ENCODE results near the gene CFAP210.
"Not testable (repeated sequence)": the region's sequence is repeated elsewhere in the genome, so short reads cannot be mapped to it uniquely, and the experiment has no call there.

Gene CFAP210

GRCh38 chr2:169670937-169671336 lies 23.3 kb downstream of the CFAP210 start:
- DNase-seq: no peak

GRCh38 chr2:169670215-169670651 lies 24.0 kb downstream of the CFAP210 start:
- DNase-seq: no peak

DNA sequence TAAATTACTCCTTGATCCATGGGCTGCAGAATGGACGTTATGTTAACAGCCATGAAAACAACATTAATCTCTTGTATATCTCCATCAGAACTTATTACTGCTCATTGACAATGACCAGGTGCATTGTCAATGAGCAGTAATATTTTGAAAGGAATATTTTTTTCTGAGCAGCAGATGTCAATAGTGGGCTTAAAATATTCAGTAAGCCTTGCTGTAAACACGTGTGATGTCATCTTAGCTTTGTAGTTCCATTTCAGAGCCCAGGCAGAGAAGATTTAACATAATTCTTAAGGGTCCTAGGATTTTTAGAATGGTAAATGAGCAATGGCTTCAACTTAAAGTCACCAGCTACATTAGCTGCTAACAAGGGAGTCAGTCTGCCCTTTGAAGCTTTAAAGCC lies 26.6 kb downstream of the CFAP210 start:
- no peak for DNase-seq

DNA sequence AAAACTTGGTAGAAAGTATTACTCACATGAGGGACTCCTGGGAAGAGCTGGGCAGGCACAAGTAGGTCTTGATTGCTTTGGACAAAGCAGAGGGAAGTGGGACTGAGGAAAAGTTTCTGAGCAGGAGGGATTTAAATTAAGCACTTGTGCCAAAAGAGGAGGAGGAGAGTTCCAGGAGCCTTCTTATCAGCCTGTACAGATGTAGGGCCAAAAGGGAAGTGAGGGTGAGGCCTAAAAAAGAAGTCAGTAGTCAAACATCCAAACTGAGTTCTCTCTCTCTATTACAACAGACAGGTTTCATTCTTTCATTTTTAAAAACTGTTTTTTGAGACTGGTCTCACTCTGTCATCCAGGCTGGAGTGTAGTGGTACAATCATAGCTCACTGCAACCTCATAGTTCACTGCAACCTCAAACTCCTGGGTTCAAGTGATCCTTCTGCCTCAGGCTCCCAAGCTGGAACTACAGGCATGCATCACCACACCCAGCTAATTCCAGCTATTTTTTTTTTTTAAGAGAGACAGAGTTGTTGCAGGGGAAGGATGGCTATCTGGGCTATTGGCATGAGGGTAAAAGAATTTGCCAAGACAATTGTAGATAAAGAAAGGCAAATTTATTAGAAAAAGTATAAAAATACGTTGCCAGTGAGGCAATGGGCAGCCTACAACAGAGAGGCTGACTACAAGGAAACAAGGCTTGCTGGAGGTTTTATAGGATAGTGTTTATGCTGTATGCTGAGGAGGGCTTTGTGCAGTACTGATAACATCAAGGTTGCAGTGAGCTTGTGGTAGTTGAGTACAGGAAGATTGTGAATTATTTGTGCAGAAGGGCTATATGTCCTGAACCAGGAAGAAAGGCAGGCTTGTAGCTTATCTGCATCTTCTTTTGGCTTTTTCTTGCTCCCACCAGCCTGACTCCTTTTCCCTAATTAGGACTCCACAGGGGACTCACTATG lies 29.0 kb downstream of the CFAP210 start:
- DNase-seq: no peak

GRCh38 chr2:169664600-169664977 lies 29.6 kb downstream of the CFAP210 start:
- no peak for DNase-seq

GRCh38 chr2:169663247-169663646 lies 31.0 kb downstream of the CFAP210 start:
- no peak for DNase-seq

GRCh38 chr2:169662744-169663143 lies 31.5 kb downstream of the CFAP210 start:
- DNase-seq: no peak

DNA sequence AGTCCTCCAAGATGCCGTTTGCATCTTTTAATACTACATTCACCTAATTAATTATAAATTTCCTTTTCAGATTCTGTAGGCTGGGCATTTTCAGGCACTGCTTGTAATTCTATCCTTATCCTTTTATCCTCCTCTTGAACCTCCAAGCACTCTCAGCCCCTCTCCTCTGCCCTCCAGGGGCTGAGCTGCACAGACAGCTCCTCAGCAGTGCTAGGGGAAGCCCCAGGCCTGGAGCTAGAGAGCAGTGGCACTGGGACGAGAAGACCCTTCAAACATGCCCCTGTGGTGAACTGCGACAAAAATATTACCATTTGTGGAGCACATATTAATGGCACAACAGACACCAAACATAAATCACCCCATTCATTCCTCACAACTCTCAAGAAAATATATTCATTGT lies 32.9 kb downstream of the CFAP210 start:
- DNase-seq: no peak

DNA sequence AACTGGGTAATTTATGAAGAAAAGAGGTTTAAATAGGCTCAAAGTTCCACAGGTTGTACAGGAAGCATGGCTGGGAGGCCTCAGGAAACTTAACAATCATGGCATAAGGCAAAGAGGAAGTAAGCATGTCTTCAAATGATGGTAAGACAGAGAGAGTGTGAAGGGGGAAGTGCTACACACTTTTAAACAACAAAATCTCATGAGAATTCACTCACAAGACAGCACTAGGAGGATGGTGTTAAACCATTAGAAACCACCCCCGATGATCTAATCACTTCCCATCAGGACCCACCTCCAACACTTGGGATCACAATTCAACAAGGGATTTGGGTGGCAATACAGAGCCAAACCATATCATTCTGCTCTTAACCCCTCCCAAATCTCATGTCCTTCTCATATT lies 34.9 kb downstream of the CFAP210 start:
- no peak for DNase-seq

GRCh38 chr2:169658877-169659276 lies 35.3 kb downstream of the CFAP210 start:
- no peak for DNase-seq

- no peak for DNase-seq
These were observed 38.0 kb downstream of the CFAP210 start for GRCh38 chr2:169656164-169656563.

- DNase-seq: no peak
These were observed 40.6 kb downstream of the CFAP210 start for GRCh38 chr2:169653636-169654035.

GRCh38 chr2:169649278-169649677 lies 44.9 kb downstream of the CFAP210 start:
- DNase-seq: no peak

- DNase-seq: no peak
These were observed 46.7 kb downstream of the CFAP210 start for GRCh38 chr2:169647496-169647895.

DNA sequence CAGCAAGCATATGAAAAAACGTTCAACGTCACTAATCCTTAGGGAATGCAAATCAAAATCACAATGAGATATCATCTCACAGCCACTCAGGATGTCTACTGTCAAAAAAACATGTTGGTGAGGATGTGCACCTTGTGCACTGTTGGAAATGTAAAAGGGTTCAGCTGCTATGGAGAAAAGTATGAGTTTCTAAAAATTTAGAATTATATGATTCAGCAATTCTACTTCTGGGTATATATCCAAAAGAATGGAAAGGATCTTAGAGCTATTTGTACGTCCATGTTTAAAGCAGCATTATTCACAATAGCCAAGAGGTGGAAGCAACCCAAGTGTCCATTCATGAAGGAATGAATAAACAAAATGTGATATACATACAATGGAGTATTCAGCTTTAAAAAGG lies 50.0 kb downstream of the CFAP210 start:
- DNase-seq: no peak

DNA sequence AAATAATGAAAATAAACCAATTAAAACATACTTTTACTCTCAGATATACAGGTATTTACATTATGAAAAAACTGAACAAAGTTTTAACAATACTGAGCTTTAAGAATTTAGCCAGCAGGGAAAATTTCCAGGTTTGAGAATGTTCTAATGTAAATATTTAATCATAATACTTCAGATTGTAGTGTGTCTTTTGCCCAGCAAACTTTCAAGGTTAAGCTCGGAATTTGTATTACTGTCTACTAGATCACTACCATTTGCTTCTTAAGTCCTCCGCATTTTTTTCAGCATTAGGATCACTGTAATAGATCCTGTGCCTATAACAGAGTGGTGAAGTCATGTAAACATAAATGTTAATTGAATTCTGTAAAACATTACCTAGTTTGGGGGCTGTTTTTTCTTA lies 52.7 kb downstream of the CFAP210 start:
- DNase-seq: no peak

- no peak for DNase-seq
These were observed 54.1 kb downstream of the CFAP210 start for GRCh38 chr2:169640104-169640503.

DNA sequence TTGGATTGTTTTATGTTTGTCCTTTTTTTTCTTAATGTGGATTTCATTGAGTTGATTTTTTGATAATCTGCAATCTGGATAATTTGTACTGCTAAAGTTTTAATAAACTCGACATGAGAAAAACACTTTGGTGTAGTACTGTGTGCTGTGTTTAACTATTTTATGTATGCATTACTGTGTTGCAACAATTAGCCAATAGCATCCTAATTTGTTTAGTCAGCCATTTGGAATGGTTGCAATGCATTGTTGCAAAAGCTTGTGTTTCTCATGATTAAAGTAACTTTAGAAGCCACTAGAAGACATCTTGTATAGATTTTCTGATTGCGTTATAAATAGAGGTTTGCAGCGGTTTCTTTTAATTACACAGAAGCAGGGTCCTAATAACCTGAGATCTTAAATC lies 56.6 kb downstream of the CFAP210 start:
- no peak for DNase-seq

DNA sequence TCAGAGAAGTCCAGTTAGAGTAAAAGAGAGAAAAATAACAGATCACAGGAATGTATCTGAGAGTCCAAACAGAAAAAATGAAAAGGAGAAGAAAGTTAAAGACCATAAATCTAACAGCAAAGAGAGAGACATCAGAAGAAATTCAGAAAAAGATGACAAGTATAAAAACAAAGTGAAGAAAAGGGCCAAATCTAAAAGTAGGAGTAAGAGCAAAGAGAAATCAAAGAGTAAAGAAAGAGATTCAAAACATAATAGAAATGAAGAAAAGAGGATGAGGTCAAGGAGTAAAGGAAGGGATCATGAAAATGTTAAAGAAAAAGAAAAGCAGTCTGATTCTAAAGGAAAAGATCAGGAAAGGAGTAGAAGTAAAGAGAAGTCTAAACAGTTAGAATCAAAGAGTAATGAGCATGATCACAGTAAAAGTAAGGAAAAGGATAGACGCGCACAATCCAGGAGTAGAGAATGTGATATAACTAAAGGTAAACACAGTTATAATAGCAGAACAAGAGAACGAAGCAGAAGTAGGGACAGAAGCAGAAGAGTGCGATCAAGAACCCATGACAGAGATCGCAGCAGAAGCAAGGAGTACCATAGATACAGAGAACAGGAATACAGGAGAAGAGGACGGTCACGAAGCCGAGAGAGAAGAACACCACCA lies 57.6 kb downstream of the CFAP210 start:
- no peak for DNase-seq

- DNase-seq: no peak
These were observed 68.4 kb downstream of the CFAP210 start for GRCh38 chr2:169625781-169626180.

GRCh38 chr2:169623235-169623634 lies 71.0 kb downstream of the CFAP210 start:
- DNase-seq: no peak

DNA sequence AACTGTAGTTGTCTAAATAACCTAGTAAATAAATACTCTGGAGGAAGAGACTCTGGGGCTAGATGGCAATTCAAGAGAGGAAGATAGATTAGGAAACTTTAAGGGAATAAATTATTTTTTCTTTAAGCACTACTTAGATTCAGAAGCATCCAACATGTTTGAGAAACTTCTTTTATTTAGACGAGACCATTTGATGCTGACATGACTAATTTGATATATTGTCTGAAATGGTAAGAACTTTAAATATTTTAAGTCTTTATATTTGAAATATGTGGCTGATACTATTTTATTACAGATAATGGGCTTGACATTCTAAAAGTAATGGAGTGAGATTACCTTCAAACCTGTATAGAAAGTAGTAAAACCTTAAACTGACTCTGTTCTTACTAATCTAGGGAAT lies 73.7 kb downstream of the CFAP210 start:
- DNase-seq: no peak

- DNase-seq: no peak
These were observed 74.3 kb downstream of the CFAP210 start for GRCh38 chr2:169619946-169620345.

GRCh38 chr2:169615982-169616381 lies 78.2 kb downstream of the CFAP210 start:
- not testable (repeated sequence) for DNase-seq

Measured in DMS 273 treated with DMSO at 0.1 percent for 48 hours (cell line).